GM21737 (cell line): ENCODE data around the gene NQO1.

Source experiments
- ATAC-seq: cut with Tn5 transposase; IDR thresholded peaks from one replicate; pipeline ENCODE4 v1.9.1; 2021; ENCODE audit warnings: mild to moderate bottlenecking, moderate library complexity; ENCODE audit not compliant: unreplicated experiment

NQO1 gene

GRCh38 chr16:69707920-69708683, 18.3 kb downstream of the NQO1 start:
- ATAC-seq, result no peak

- ATAC-seq, result no peak
These were observed 19.4 kb downstream of the NQO1 start for GRCh38 chr16:69706975-69707340.

DNA sequence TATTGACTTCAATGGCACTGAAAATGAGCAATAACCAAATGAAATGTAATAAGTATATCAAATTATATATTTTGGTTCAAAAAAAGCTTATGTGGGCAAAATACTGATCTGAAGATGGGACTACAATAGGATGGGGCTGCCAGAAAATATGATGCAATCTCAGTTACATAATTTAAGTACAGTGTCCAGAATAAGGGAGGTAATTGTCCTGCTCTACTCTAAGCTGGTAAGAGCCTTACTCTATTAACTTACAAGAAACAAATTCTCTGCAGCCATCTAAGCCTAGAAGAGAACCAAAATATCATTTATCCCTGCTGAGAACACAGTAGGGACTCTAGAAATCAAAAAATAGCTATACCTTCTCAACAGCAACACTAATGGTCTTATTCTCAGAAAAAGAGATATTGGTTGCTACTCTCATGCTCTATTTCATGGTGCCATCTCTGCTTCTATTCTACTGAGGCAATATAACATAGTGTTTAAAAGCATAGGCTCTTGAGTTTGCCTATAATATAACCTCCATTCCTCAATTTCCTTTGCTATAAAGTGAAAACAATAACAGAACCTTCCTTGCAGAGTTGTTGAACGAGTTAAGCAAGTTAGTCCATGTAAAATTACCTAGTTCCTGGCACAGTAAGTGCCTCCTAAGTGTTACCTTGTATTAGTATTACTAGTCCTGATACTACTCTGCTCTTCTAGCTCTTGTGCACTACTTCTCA, 19.9 kb downstream of the NQO1 start:
- no peak for ATAC-seq

DNA sequence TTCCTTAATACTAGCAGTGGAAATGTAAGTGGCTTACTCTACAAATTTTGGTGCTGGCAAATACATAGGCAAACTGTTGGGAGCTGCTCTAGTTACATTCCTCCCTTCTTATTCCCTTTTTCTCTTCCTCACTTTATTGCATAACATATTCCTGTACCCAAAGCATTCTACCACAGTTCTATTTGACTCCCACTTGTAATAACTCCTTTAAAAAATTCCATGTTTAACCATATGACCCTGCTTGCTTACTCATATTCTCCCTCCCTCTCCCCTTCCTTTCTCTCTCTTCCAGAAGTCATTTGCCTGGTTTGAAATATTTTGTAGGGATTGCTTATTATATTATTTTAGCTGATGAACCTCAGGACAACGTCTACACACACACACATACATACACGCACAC, 22.7 kb downstream of the NQO1 start:
- ATAC-seq, result no peak

DNA sequence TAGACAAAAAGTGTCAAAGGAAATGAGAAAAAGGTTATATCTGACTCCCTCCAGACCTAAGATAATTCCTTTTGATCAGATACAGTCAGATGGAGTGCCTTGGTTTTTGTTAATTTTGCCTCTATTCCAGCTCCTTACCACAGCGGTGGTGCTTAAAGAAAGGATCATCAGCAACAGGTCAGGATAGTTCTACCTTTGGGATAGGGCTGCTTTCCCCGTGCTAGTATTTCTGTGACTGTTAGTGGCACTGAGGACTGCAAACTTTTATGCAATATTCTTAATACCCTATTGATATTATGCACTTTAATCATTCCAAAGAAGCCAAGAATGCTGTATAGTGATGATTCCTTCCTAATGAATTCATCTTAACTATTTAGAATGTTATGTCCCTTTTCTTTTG, 24.5 kb downstream of the NQO1 start:
- no peak for ATAC-seq

- no peak for ATAC-seq
These were observed 24.9 kb downstream of the NQO1 start for GRCh38 chr16:69701452-69701851.

- ATAC-seq, result no peak
These were observed 26.4 kb downstream of the NQO1 start for GRCh38 chr16:69699915-69700314.

DNA sequence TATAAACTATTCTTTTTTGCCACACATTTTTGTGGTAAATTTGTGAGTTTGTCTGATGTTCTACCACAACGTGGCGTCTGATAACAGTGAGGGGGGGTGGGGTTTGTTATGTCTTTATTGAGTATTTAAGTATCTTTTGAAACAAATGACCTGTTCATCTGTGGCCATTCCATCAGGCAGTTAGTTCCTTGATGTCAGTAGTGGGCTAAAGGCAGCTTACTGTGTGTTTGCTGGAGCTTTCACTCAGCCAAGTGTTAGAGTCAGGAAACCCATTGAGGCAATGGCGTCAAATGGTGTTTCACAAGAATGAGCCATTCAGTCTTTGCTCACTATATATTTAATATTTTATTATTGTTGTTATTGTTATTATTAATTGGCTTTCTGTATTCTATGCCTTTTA, 28.0 kb downstream of the NQO1 start:
- no peak for ATAC-seq

DNA sequence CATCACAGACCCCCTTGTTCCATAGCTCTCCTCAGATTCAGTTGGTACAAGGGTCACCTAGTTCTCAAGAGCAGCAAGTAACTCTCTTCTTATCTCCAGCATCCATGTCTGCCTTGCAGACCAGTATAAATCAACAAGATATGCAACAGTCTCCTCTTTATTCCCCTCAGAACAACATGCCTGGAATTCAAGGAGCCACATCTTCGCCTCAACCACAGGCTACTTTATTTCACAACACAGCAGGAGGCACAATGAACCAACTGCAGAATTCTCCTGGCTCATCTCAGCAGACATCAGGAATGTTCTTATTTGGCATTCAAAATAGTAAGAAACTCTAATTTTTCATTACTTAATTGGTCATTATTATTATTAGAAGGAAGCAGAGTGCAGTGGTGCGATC, 32.4 kb downstream of the NQO1 start:
- ATAC-seq, result no peak

GRCh38 chr16:69691980-69692911, 34.1 kb downstream of the NQO1 start:
- no peak for ATAC-seq

- ATAC-seq, result no peak
These were observed 37.8 kb downstream of the NQO1 start for GRCh38 chr16:69688589-69688988.

- no peak for ATAC-seq
These were observed 46.0 kb downstream of the NQO1 start for GRCh38 chr16:69680358-69680757.

DNA sequence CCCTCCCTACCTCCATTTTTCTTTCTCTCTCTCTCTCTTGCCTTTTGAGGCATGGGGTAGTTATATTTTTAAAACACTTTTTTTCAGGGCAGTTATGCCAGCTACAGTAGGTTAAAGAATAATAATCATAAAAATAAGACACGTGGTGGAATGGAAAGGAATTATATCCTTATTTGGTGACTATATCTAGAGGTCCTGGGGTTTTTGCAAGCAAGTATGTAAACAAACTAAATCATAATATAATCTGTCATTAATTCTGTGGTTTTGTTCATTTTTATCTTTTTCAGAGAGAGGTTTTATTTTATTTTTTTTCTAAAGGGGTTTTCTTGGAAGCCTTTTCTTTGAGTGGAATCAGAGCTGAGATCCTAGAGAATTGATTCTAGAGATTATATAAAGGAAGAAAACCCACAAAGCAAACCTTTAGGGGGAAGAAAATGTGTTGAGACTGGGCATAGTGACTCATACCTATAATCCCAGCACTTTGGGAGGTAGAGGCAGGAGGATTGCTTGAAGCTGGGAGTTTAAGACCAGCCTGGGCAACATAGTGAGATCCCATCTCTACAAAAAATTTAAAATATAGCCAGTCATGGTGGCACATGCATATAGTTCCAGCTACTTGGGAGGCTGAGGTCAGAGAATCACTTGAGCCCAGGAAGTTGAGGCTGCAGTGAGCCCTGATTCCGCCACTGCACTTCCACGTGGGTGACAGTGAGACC, 53.2 kb downstream of the NQO1 start:
- no peak for ATAC-seq

- ATAC-seq, result no peak
These were observed 53.9 kb downstream of the NQO1 start for GRCh38 chr16:69672315-69672997.

DNA sequence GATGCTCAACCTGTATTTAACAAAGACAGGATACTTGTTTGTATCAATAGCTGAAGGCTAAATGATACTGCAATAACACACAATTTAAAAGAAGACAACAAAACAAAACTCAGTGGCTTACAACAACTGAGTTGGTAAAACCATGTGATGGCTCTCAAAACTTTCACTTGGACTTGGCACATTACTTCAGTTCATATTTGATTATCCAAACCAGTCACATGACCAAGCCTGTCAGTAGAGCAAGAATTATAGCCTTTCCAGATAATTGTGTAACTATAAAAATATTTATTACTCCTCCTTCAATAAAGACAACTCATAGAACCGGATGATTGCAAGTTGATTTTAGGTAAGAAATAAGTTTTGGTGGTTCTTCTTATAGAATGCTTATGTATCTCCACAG, 56.8 kb downstream of the NQO1 start:
- no peak for ATAC-seq

- no peak for ATAC-seq
These were observed 62.5 kb downstream of the NQO1 start for GRCh38 chr16:69663846-69664245.

GRCh38 chr16:69662901-69663300, 63.5 kb downstream of the NQO1 start:
- ATAC-seq, result no peak

- no peak for ATAC-seq
These were observed 66.2 kb downstream of the NQO1 start for GRCh38 chr16:69660166-69660565.
